SW480 (cell line): Measurements from ENCODE around the gene DLGAP1.

Source experiments
- DNase-seq: peaks from one replicate; pipeline ENCODE4 v3.0.0-alpha.2; 2016; ENCODE audit warnings: low spot score

DLGAP1 gene

GRCh38 chr18:3867236-3867635 is 587.9 kb downstream of the DLGAP1 start:
- no peak for DNase-seq

- DNase-seq = no peak
These were observed 590.3 kb downstream of the DLGAP1 start for GRCh38 chr18:3864669-3865298.

- DNase-seq = no peak
These were observed 591.5 kb downstream of the DLGAP1 start for GRCh38 chr18:3863593-3863992.

GRCh38 chr18:3863006-3863405 is 592.1 kb downstream of the DLGAP1 start:
- DNase-seq = no peak

- no peak for DNase-seq
These were observed 593.6 kb downstream of the DLGAP1 start for GRCh38 chr18:3861495-3861894.

- DNase-seq = no peak
These were observed 597.6 kb downstream of the DLGAP1 start for GRCh38 chr18:3857544-3857943.

- DNase-seq = no peak
These were observed 599.1 kb downstream of the DLGAP1 start for GRCh38 chr18:3855966-3856365.

- no peak for DNase-seq
These were observed 602.8 kb downstream of the DLGAP1 start for GRCh38 chr18:3852321-3852720.

GRCh38 chr18:3851159-3851558 is 603.9 kb downstream of the DLGAP1 start:
- no peak for DNase-seq

GRCh38 chr18:3848316-3848715 is 606.8 kb downstream of the DLGAP1 start:
- DNase-seq = peak; percentile 29

GRCh38 chr18:3845161-3845560 is 609.9 kb downstream of the DLGAP1 start:
- DNase-seq = no peak

- DNase-seq = no peak
These were observed 612.3 kb downstream of the DLGAP1 start for GRCh38 chr18:3842844-3843243.

- no peak for DNase-seq
These were observed 614.3 kb downstream of the DLGAP1 start for GRCh38 chr18:3840766-3841165.

GRCh38 chr18:3839581-3839981 is 615.5 kb downstream of the DLGAP1 start:
- no peak for DNase-seq

GRCh38 chr18:3836483-3837335 is 618.4 kb downstream of the DLGAP1 start:
- DNase-seq = no peak

GRCh38 chr18:3832025-3832638 is 623.0 kb downstream of the DLGAP1 start:
- no peak for DNase-seq

- no peak for DNase-seq
These were observed 624.5 kb downstream of the DLGAP1 start for GRCh38 chr18:3830604-3831003.

GRCh38 chr18:3827236-3827845 is 627.8 kb downstream of the DLGAP1 start:
- DNase-seq = no peak

- DNase-seq = no peak
These were observed 629.1 kb downstream of the DLGAP1 start for GRCh38 chr18:3826021-3826420.

GRCh38 chr18:3824101-3824500 is 631.0 kb downstream of the DLGAP1 start:
- no peak for DNase-seq

- no peak for DNase-seq
These were observed 632.0 kb downstream of the DLGAP1 start for GRCh38 chr18:3823073-3823472.

GRCh38 chr18:3821524-3821923 is 633.6 kb downstream of the DLGAP1 start:
- DNase-seq = no peak

- no peak for DNase-seq
These were observed 635.1 kb downstream of the DLGAP1 start for GRCh38 chr18:3819961-3820360.
